SK-N-SH (cell line): ENCODE results near the gene SV2C. TPM values are rescaled to one million over a fixed set of nuclear protein-coding genes. Genes with fewer than 3 reads are reported as not detected.

ENCODE experiments used
- CTCF ChIA-PET: fragments of 300-600, 350-600 bp; formaldehyde crosslinking; extraction: SDS; loops from one replicate; lab custom pipeline; 2021; lab: Yijun Ruan, JAX
- POLR2A ChIA-PET: fragments of 350-600 bp; sonication (Branson Sonifier 250); formaldehyde crosslinking; extraction: SDS; loops from one replicate; lab custom pipeline; 2020; ENCODE audit warnings: antibody characterized with exemption, inconsistent platforms; lab: Yijun Ruan, JAX
- DNase-seq: peaks from one replicate; pipeline ENCODE4 v3.0.0; 2012
- H2AFZ ChIP-seq: fragments of 200-600 bp; sonication (generic); 2 replicates; pipeline ENCODE4 v1.8.1; 2016; ENCODE audit warnings: antibody characterized with exemption, mild to moderate bottlenecking, low read depth
- H3F3A ChIP-seq: fragments of 200-600 bp; sonication (generic); replicated peaks from 2 replicates; pipeline ENCODE3; 2016; ENCODE audit warnings: antibody characterized with exemption, mild to moderate bottlenecking; ENCODE audit not compliant: insufficient read depth
- H3K27ac ChIP-seq, 2 experiments: fragments of 200-500 bp in 1 of 2; fragments of 200-600 bp in 1 of 2; sonication (Bioruptor generic) in 1 of 2; sonication (generic), shearing (Covaris generic) in 1 of 2; 2 replicates each; pipeline versions ENCODE4 v1.5.1 to v1.6.1; 2014 to 2016; ENCODE audit warnings: low read depth in 2 of 2, inconsistent platforms in 1 of 2, low read length in 1 of 2, mild to moderate bottlenecking in 1 of 2, mixed read lengths in 1 of 2
- H3K27me3 ChIP-seq: fragments of 200-600 bp; sonication (generic), shearing (Covaris generic); 2 replicates; pipeline ENCODE4 v1.6.1; 2016; ENCODE audit warnings: mixed run types; ENCODE audit not compliant: insufficient read depth
- H3K36me3 ChIP-seq, 2 experiments: fragments of 200-500 bp in 1 of 2; fragments of 200-600 bp in 1 of 2; sonication (Bioruptor generic) in 1 of 2; sonication (generic) in 1 of 2; replicated peaks in 1 of 2; 2 replicates each; pipeline versions ENCODE3 to v1.5.1; 2014 to 2016; ENCODE audit warnings: low read length in 1 of 2, mild to moderate bottlenecking in 1 of 2; ENCODE audit not compliant: insufficient read depth in 2 of 2, control insufficient read depth in 1 of 2
- H3K4me1 ChIP-seq, 2 experiments: fragments of 200-500 bp in 1 of 2; fragments of 200-600 bp in 1 of 2; sonication (Bioruptor generic) in 1 of 2; sonication (generic), shearing (Covaris generic) in 1 of 2; 2 replicates each; pipeline versions ENCODE4 v1.5.1 to v1.6.1; 2014 to 2016; ENCODE audit warnings: low read depth in 1 of 2, low read length in 1 of 2, mixed run types in 1 of 2; ENCODE audit not compliant: insufficient read depth in 2 of 2, control insufficient read depth in 1 of 2
- H3K4me2 ChIP-seq: fragments of 200-600 bp; sonication (generic), shearing (Covaris generic); 2 replicates; pipeline ENCODE4 v1.6.1; 2017; ENCODE audit warnings: mixed run types
- H3K4me3 ChIP-seq, 2 experiments: fragments of 200-500 bp in 1 of 2; fragments of 200-600 bp in 1 of 2; sonication (Bioruptor generic) in 1 of 2; sonication (generic), shearing (Covaris generic) in 1 of 2; 2 replicates each; pipeline versions ENCODE4 v1.5.1 to v1.8.1; 2014 to 2016; ENCODE audit warnings: low read depth in 2 of 2, inconsistent platforms in 1 of 2, low read length in 1 of 2, mild to moderate bottlenecking in 1 of 2, mixed read lengths in 1 of 2, moderate library complexity in 1 of 2
- H3K79me2 ChIP-seq: fragments of 200-600 bp; sonication (generic); 2 replicates; pipeline ENCODE4 v1.8.1; 2017; ENCODE audit warnings: mild to moderate bottlenecking; ENCODE audit not compliant: insufficient read depth
- H3K9ac ChIP-seq: fragments of 200-600 bp; sonication (generic); 2 replicates; pipeline ENCODE4 v1.6.1; 2017; ENCODE audit warnings: mixed run types
- H3K9me2 ChIP-seq: fragments of 200-600 bp; sonication (generic); 2 replicates; pipeline ENCODE4 v1.6.1; 2017; ENCODE audit warnings: mixed run types
- H3K9me3 ChIP-seq: fragments of 200-600 bp; sonication (generic); 2 replicates; pipeline ENCODE4 v1.6.1; 2017; ENCODE audit warnings: mixed run types, mild to moderate bottlenecking, moderate library complexity
- H4K20me1 ChIP-seq: fragments of 200-600 bp; sonication (generic); 2 replicates; pipeline ENCODE4 v1.6.1; 2017; ENCODE audit warnings: mild to moderate bottlenecking, mixed run types; ENCODE audit not compliant: insufficient read depth
- CHD2 ChIP-seq: fragments of 150-350 bp; IDR thresholded peaks from 2 replicates; pipeline ENCODE4 v1.6.1; 2018; ENCODE audit warnings: low read length; ENCODE audit not compliant: partially characterized antibody
- FOSL2 ChIP-seq: IDR thresholded peaks from 2 replicates; pipeline ENCODE4 v1.4.0; 2012; ENCODE audit warnings: low read depth, mild to moderate bottlenecking, moderate library complexity, borderline replicate concordance
- FOXM1 ChIP-seq: IDR thresholded peaks from 2 replicates; pipeline ENCODE4 v1.4.0; 2012; ENCODE audit warnings: low read depth, mild to moderate bottlenecking
- GABPA ChIP-seq: IDR thresholded peaks from 2 replicates; pipeline ENCODE4 v1.4.0; 2012; ENCODE audit warnings: low read depth, mild to moderate bottlenecking
- GATA2 ChIP-seq: sonication (generic); formaldehyde crosslinking; IDR thresholded peaks from 2 replicates; pipeline ENCODE4 v1.5.0; 2020; ENCODE audit warnings: mild to moderate bottlenecking, missing genetic modification reagents
- JUND ChIP-seq: IDR thresholded peaks from 2 replicates; pipeline ENCODE4 v1.4.0; 2012
- NFIC ChIP-seq: IDR thresholded peaks from 2 replicates; pipeline ENCODE4 v1.4.0; 2012; ENCODE audit warnings: borderline replicate concordance
- NRF1 ChIP-seq: IDR thresholded peaks from 2 replicates; pipeline ENCODE4 v1.6.1; 2012; ENCODE audit warnings: low read depth, mild to moderate bottlenecking, low read length
- RAD21 ChIP-seq: IDR thresholded peaks from 2 replicates; pipeline ENCODE4 v1.6.1; 2012; ENCODE audit warnings: mild to moderate bottlenecking, low read length
- RCOR1 ChIP-seq: fragments of 150-350 bp; IDR thresholded peaks from 2 replicates; pipeline ENCODE4 v1.6.1; 2017; ENCODE audit warnings: antibody characterized with exemption, low read length
- RFX5 ChIP-seq: IDR thresholded peaks from 2 replicates; pipeline ENCODE4 v1.6.1; 2012; ENCODE audit warnings: mild to moderate bottlenecking, improper control_type of control experiment, low read length
- TAF1 ChIP-seq: IDR thresholded peaks from 2 replicates; pipeline ENCODE4 v1.6.1; 2012; ENCODE audit warnings: low read depth, mild to moderate bottlenecking, low read length, moderate library complexity, borderline replicate concordance
- TEAD4 ChIP-seq: IDR thresholded peaks from 2 replicates; pipeline ENCODE4 v1.4.0; 2012; ENCODE audit warnings: mild to moderate bottlenecking, borderline replicate concordance; ENCODE audit not compliant: insufficient read depth
- WGBS: methylation state at CpG from one replicate; pipeline ENCODE4 v1.1.6; 2017; ENCODE audit warnings: low lambda C conversion rate; 5-methylcytosine and 5-hydroxymethylcytosine counted together
- polyA plus RNA-seq, 3 experiments: library from polyadenylated mRNA; depleted of rRNA; stranded (reverse); fragments of >200 nt; gene quantifications; 2 replicates each; pipeline ENCODE4 v1.2.3, GENCODE V29; 2012
- TF ChIP-seq, protein P1 (sequence below): fragments of 200-600 bp; sonication (generic); IDR thresholded peaks from 2 replicates; pipeline ENCODE4 v1.6.1; 2017; ENCODE audit warnings: antibody characterized with exemption, mild to moderate bottlenecking, moderate library complexity
- TF ChIP-seq, protein P2 (sequence below): fragments of 150-350 bp; IDR thresholded peaks from 2 replicates; pipeline ENCODE4 v1.6.1; 2016; ENCODE audit warnings: mild to moderate bottlenecking, low read depth, low read length
- TF ChIP-seq, protein P3 (sequence below): IDR thresholded peaks from 2 replicates; pipeline ENCODE4; 2012

SV2C gene
- polyA plus RNA-seq, 1 of the 3 experiments (the other 2 are of a cell fraction) = 0.05 TPM

DNA sequence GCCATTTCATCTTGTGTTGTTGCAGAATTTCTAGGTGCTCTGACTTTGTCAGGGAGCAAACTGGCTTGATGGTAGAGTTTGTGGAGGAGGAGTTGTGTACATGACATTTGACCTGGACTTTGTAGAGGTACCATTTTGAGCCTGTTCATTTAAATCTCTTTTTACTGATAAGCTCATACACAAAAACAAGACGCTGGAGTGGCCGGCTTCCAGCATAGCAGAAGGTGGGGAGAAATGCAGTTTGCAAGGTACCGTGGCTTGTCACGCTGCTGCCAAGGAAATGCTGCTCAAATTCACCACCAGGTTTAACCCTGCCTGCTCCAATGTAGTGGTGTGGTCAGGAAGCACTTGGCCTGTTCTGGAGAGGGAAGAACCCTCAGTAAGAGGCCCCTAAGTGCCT, 301.0 kb downstream of the SV2C start:
- Histone ChIP-seq H4K20me1 (no peaks in the 10 kb centered on the region), H3K4me1 (peaks cover 0 to 12% of the 10 kb centered on the region in 2 experiments; a peak in 1 of 4 replicates), H3K4me3 (no peak overlapping the region), H3K79me2 (no peaks in the 10 kb centered on the region), H3K36me3 (no peaks in the 10 kb centered on the region)
- CTCF ChIA-PET = interaction anchor here (0.6 to 1.9 kb wide), 2 partner anchors 17 to 19 kb away, joined by 3 to 12 read pairs; partner anchors contain the start of gene IQGAP2
- TF ChIP-seq RFX5 = no peak
- no peak for TF ChIP-seq TAF1
- TF ChIP-seq, protein P1, sequence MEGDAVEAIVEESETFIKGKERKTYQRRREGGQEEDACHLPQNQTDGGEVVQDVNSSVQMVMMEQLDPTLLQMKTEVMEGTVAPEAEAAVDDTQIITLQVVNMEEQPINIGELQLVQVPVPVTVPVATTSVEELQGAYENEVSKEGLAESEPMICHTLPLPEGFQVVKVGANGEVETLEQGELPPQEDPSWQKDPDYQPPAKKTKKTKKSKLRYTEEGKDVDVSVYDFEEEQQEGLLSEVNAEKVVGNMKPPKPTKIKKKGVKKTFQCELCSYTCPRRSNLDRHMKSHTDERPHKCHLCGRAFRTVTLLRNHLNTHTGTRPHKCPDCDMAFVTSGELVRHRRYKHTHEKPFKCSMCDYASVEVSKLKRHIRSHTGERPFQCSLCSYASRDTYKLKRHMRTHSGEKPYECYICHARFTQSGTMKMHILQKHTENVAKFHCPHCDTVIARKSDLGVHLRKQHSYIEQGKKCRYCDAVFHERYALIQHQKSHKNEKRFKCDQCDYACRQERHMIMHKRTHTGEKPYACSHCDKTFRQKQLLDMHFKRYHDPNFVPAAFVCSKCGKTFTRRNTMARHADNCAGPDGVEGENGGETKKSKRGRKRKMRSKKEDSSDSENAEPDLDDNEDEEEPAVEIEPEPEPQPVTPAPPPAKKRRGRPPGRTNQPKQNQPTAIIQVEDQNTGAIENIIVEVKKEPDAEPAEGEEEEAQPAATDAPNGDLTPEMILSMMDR = no peak
- TF ChIP-seq, protein P2, sequence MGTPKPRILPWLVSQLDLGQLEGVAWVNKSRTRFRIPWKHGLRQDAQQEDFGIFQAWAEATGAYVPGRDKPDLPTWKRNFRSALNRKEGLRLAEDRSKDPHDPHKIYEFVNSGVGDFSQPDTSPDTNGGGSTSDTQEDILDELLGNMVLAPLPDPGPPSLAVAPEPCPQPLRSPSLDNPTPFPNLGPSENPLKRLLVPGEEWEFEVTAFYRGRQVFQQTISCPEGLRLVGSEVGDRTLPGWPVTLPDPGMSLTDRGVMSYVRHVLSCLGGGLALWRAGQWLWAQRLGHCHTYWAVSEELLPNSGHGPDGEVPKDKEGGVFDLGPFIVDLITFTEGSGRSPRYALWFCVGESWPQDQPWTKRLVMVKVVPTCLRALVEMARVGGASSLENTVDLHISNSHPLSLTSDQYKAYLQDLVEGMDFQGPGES = no peak
- no peak for TF ChIP-seq GATA2
- TF ChIP-seq, protein P3, sequence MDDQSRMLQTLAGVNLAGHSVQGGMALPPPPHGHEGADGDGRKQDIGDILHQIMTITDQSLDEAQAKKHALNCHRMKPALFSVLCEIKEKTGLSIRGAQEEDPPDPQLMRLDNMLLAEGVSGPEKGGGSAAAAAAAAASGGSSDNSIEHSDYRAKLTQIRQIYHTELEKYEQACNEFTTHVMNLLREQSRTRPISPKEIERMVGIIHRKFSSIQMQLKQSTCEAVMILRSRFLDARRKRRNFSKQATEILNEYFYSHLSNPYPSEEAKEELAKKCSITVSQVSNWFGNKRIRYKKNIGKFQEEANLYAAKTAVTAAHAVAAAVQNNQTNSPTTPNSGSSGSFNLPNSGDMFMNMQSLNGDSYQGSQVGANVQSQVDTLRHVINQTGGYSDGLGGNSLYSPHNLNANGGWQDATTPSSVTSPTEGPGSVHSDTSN = no peak
- no peak for TF ChIP-seq FOXM1
- no peak for TF ChIP-seq NFIC
- no peak for TF ChIP-seq RCOR1
- no peak for TF ChIP-seq RAD21
- TF ChIP-seq FOSL2 = no peak
- no peak for TF ChIP-seq TEAD4
- no peak for TF ChIP-seq JUND
- TF ChIP-seq CHD2 = no peak
- no peak for TF ChIP-seq GABPA
- TF ChIP-seq NRF1 = no peak
- TF ChIP-seq, all 33 proteins: peak for 0
- no peaks in the 10 kb centered on the region for H3K9me3 ChIP-seq
- H3F3A ChIP-seq = no peaks in the 10 kb centered on the region
- no peaks in the 10 kb centered on the region; the same call in 1 of the 2 replicates for H3K27me3 ChIP-seq
- no peak for DNase-seq
- H3K27ac ChIP-seq = no peak overlapping the region; a peak in 1 of 4 replicates
- H3K9me2 ChIP-seq = no peaks in the 10 kb centered on the region
- no peak overlapping the region for H3K9ac ChIP-seq
- POLR2A ChIA-PET = no interaction called here
- H2AFZ ChIP-seq = no peak overlapping the region
- WGBS = 74% methylated on average over 4 of the region's 4 CpGs
- no peak overlapping the region for H3K4me2 ChIP-seq
